GM18909 (cell line): ENCODE data around the gene KIF26B.

Experiments used
- ATAC-seq: cut with Tn5 transposase; IDR thresholded peaks from one replicate; pipeline ENCODE4 v1.9.1; 2021; ENCODE audit warnings: mild to moderate bottlenecking; ENCODE audit not compliant: unreplicated experiment, poor library complexity

KIF26B gene

DNA sequence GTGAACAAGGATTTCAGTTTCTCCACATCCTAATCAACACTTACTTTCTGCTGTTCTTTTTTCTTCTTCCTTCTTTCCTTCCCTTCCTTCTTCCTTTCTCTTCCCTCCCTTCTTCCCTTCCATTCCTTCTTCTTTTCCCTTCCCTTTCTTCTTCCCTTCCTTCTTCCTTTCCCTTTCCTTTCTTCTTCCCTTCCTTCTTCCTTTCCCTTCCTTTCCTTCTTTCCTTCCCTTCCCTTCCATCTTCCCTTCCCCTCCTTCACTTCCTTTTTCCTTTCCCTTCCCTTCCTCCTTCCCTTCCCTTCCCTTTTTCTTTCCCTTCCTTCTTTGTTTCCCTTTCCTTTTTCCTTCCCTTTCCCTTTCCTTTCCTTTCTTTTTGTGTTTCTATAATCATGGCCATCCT is 115.3 kb downstream of the KIF26B start:
- no peak for ATAC-seq

DNA sequence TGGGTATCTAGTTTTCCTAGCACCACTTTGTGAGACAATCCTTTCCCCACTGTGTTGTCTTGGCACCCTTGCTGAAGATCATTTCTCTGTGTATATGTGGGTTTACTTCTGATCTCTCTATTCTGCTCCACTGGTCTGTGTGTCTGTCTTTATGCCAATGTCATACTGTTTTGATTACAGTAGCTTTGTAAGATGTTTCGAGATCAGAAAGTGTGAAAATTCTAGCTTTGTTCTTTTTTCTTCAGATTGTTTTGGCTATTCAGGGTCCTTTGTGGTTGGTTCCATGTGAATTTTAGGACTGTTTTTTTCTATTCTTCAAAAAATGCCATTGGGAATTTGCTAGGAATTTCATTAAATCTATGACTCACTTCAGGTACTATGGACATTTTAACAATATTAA is 116.2 kb downstream of the KIF26B start:
- ATAC-seq: no peak

DNA sequence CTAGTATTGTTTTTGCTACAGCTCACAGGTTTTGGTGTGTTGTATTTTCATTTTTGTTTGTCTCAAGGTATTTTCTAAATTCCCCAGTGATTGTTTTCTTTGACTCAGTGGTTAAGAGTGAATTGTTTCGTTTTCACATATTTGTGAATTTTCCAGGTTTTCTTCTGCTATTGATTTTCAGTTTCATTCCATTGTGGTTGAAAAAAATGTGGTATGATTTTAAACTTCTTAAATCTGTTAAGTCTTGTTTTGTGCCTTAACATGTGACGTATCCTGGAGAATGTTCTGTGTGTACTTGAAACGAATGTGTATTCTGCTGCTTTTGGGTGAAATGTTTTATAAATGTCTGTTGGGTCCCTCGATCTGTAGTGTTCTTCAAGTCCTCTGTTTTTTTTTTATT is 117.9 kb downstream of the KIF26B start:
- no peak for ATAC-seq

DNA sequence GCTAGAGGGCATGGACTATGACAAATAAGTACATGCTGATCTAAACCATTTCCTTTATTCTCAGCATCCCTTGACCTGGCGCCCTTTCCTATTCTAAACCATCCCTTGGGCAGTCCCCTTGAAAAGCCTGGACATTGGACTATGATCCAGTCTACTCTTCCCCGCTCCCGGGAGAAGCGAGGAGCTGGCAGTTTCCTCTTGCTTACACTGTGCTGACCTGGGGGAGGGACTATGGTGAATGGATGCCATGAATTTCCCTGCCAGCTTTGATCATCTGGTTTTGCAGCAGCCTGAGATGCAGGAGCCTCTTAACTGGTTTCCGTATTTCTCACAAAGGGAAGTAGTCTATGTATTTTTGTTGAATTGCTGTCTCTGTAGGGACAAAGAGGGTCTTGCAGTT is 121.7 kb downstream of the KIF26B start:
- ATAC-seq: no peak

DNA sequence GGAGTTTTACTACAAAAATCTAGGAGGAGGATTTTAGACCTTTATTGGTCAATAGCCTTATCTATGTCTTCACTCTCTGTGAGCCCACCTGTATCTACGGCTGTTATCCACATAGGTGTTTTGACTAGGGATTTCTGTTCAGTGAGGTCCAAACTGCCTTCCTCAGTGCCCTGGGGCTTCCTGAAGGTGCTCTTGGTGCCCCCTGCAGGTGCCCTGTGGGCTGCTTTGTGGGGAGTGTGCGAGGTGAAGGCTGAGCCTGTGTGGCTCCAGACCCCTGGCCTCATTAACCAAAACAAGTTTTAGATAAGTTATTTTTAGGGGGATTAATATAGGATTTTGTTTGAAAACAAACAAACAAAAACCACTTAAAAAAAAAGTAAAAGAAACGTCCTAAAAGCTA is 122.5 kb downstream of the KIF26B start:
- no peak for ATAC-seq

DNA sequence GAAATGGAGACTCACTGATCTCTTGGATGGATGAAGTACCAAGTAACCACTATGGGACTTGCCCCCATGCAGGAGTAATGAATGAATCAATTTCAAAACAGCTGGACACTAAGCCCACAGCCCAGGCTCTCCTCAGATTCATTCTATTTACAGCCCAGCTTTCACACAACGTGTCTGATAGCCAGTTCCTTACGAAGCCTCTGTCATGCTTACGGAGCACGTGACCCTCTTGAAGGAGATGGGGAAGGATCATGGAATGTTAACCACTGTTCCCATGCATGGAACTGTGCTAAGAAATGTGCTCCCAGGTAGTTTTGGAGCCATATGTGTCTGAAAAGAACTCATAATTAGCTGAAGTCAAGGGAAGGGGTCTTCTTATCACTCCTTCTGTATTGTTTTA is 124.1 kb downstream of the KIF26B start:
- no peak for ATAC-seq

DNA sequence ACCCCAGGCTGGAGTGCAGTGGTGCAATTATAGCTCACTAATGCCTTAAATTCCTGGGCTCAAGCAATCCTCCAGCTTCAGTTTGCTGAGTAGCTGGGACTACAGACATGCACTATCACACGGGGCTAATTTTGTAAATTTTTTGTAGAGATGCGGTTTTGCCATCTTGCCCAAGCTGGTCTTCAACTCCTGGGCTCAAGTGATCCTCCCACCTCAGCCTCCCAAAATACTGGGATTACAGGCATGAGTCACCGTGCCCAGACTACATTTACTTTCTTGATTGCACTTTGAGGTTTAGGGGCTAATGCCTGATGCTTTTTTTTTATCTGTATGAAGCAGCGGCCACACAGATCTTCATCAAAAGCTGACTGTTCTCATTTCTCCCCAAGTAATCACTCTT is 124.6 kb downstream of the KIF26B start:
- no peak for ATAC-seq

DNA sequence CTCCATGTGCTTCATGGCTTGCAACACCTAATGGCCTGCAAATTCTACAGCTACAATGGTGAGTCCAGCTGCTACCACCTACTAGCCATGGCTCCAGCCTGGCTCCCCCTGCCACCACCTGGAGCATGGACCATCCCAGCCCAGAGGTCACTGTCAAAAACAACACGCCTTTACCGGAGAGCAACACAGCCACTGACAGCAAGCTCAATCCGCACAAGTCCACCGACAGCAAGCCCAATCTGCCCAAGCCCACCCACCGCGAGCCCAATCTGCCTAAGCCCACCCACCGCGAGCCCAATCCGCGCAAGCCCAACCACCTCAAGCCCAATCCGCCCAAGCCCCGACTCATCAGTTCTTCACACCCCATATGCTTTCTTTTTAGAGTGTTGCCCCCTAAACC is 128.2 kb downstream of the KIF26B start:
- no peak for ATAC-seq

DNA sequence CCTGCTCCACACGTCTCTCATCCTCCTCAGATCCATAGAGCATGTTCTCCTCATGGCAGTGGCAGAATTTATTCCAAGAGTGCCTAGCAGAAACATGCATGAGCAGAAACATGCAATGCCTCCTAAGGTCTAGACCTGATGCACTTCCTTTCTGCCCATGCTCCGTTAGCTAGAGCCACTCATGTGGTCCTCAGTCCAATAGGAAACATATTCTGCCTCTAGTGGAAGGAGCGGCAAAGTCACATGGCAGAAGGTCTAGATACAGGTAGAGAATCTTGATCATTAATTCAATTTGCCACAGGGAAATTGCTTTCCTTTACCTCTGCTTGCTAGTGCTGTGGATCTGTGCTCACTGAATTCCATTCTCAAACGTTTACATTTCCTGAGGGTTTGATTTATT is 130.4 kb downstream of the KIF26B start:
- no peak for ATAC-seq

DNA sequence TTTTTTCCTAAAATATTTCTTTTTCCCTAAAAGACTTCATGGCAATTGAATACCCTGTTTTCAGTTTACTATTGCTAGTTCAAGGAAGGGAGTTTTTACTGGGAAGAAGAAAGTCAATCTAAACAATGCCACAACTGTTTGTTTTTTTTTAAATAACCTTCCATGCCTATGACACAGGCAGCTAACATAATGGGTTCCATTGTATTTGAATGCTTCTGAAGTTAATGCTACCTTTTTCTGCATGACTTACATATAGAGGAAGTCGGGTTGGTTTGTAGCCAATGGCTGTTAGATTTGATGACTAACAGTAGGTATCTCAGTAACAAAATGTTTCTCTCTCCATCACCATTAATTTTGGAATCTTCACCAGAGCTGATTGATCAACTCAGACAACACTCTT is 134.0 kb downstream of the KIF26B start:
- ATAC-seq: no peak

DNA sequence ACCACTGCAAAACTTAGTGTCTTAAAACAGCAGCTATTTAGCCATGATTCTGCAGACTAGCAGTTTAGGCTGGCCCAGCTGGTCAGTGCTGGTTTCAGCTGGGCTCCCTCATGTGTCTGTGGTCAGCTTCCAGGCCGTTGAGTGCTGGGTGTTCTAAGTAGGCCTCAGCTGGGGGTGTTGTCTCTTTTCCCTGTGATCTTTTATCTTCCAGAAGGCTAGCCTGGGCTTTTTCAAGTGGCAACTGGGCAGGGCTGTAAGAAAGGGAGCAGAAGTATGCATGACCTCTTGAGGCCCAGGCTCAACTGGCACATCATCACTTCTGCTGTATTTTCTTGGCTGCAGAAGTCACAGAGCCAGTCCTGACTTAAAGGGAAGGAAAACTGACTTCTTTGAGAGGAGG is 136.1 kb downstream of the KIF26B start:
- no peak for ATAC-seq

DNA sequence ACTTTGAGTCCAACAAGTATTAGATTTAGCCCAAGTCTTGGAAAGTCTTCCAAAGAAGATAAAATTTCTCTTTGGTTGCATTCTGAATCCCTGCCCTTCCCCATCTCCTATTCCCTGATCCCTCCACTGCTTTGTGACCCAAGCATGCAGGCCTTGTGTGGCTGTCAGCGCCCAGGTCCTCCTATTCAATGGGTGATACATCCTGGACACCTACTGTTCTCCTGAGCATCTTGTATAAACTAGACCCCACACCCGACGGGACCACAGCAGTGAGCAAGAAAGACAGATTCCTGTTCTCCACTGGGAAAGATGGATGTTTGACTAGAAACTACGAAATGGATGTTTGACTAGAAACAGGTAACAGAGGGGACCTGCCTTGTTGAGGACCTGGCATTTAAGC is 136.6 kb downstream of the KIF26B start:
- ATAC-seq: no peak

DNA sequence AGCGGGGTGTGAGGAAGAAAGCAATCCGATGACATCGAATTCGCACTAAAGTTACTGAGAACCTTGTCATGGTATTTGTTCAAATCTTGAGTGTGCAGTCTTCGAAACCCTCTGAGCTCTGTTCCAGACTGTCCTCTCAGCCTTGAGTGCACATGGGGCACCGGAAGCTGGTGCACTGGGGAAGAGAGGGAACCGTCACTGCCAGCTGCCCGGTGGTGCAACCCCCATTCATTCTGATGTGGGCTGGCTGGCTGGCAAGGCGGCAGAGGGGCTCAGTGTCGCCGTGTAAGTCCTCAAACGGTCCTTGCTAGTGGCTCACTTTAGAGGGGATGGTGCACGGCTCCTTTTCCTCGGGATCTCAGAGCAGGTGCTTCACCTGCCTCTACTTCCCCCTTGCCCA is 137.4 kb downstream of the KIF26B start:
- ATAC-seq: no peak

DNA sequence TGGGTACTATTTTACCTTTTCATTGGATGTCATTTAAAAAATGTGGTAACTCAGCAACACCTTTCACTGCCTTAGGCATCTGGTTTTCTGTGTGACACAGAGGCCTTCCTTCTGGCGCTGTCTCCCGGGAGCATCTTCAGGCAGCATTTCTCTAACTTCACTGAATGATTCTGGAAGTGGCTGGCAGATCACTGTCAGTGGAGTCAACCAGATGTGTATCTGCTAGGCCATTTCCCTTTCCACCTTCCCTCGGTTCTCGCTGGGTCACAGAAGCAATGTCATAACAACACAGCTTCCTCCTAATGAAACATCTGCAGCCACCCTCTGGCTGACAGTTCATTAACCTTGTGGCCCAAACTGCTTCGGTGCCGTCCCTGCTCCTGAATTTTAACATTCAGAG is 137.8 kb downstream of the KIF26B start:
- no peak for ATAC-seq

DNA sequence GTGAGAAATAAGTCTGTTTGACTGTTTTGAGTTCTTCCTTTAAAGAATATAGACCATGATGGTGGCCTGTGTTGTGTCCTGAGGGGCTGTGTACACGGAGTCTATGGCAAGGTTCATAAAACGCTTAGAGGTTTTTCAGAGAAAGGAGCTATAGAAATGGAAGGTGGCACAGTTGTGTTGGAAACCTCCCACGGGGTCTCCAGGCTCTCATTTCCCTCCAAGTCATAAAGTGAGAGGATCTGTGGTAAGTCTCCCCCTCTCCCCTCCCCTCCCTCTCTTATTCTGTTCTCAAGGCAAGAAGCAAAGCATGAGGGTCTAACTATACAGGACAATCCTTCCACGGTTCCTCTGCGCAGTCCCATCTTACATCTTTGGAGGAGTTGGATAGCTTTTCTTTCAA is 139.2 kb downstream of the KIF26B start:
- ATAC-seq: no peak

DNA sequence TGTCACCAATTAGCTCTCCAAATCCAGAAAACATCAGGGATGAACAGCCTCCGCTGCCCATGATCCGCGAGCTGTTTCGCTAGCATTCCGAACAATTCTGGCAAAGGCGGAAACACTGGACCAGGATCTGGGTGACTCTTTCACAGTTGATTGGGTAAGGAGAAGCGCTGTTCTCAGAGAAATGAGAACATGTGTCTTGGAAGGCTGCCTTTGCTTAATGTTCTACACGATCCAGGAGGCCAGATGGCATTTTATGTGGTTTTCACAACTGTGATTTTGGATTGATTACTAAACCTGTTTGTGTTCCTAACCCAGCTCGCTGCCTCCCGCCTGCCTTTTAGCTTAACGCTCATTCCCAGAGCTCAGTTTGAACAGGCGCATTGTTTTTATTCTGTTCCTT is 144.0 kb downstream of the KIF26B start:
- ATAC-seq: no peak

DNA sequence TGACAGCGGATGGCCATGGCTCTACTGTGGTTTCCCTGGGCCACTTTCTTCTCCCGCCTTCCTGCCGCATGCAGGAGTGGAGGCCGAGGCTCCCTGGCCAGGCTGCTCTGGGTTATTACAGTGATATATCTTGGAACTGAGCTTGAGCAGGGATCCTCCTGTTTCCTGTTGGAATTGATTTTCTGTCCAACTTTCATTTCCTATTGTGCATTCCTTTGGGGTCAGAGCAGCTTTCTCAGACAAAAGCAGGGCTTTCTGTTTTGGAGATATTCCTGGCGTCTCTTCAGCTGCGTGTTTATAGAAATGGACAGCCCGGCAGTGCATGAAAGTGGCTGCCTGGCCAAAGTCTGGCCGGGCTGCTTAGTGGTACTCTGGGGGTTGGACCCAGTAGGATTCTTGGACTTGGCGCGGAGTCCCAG is 146.4 kb downstream of the KIF26B start:
- ATAC-seq: no peak

DNA sequence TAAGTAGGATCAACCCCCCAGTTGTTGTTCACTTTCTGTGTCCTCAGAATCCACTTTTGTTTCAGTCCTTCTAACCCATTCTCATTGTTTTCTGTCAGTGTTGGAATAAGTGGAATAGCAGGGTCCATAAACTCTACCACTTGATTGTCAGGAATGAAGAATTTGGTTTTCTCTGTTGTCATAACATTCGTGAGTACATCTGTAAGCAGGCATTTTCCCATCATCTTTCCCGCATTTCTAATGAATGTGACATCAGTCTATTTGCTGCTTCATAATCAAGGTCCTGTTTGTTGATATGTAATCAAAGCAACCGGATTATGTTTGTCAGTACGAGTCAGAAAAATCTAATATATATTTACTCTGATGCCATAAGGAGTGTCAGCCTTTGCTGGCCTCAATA is 147.1 kb downstream of the KIF26B start:
- no peak for ATAC-seq

DNA sequence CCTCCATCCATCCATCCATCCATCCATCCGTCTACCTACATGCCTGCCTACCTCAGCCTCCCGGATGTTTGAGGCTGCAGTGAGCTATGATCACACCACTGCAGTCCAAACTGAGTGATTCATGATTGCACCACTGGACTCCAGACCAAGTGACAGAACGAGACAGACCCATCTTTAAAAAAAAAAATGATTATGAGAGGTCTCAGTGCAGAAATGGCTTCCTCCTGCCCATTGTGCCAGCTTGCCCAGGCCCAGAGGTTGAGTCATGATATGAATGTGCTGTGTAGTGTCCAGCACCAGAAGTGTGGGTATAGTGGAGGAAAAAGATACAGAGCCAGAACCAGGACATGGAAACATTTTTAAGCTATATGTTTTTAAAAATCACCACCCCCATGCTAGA is 149.9 kb downstream of the KIF26B start:
- no peak for ATAC-seq

DNA sequence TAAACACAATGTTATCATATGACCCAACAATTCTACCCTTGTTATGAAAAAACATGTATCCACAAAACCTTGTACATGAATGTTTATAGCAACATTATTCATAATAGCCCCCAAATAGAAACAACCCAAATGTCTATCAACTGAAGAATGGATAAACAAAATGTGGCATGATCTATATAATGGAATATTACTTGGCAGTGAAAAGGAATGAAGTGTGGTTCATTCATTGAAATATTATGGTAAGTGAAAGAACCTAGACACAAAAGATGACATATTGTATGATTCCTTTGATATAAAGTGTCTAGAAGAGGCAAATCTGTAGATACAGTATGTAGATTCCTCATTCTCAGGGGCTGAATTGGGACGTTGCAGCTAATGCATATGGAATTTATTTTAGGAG is 151.2 kb downstream of the KIF26B start:
- no peak for ATAC-seq

DNA sequence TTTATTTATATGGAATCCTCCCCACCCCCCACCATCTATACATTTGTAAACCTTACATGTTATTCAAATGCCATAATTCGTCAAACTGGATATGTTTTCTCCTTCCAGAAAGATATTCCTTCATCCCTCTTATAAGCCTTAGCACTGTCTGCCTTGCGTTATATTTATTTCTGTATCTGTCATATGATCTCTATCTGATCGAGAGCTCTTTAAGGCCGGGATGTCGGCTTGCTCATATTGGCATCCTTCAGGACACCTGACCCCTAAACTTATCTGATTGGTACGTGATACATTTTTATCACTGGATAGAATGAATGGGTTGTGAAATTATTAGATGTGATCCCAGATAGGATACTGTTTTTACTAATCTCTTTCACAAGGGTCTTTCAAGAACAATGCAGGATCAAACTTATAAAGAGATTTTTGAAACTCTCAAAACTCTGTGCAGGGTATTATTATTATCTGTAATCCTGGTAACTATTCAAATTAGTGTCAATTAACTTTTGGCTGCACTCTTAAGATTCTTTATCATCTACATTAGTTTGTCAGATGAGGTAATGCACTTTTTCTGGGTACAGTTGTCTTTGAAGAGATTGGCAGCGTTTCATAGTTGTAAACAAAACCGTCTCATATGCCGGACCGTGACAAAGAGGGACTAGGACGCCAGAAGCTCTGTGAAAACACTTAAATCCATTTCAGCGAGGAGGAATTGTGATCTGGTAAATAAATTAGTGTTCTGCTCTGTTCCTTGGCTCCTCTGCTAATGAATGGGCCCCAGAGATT is 152.0 kb downstream of the KIF26B start:
- ATAC-seq: no peak
